ENCODE data around the gene SYNE1. TPM values are rescaled to one million over a fixed set of nuclear protein-coding genes. Genes with fewer than 3 reads are reported as not detected.
"Not testable (repeated sequence)": the region's sequence is repeated elsewhere in the genome, so short reads cannot be mapped to it uniquely, and the experiment has no call there.

Gene SYNE1
- polyA plus RNA-seq, 3 donors: 92.5 to 119 (median 93.6) TPM

- not testable (repeated sequence) for DNase-seq
These were observed 144.9 kb downstream of the SYNE1 start for GRCh38 chr6:152492281-152492680.

- DNase-seq: not testable (repeated sequence)
These were observed 145.7 kb downstream of the SYNE1 start for GRCh38 chr6:152491501-152491900.

- not testable (repeated sequence) for DNase-seq
These were observed 146.2 kb downstream of the SYNE1 start for GRCh38 chr6:152490971-152491378.

GRCh38 chr6:152484806-152485205 is 152.4 kb downstream of the SYNE1 start:
- DNase-seq: no peak

- DNase-seq: no peak
These were observed 154.9 kb downstream of the SYNE1 start for GRCh38 chr6:152482289-152482688.

- DNase-seq: no peak
These were observed 158.7 kb downstream of the SYNE1 start for GRCh38 chr6:152478377-152479010.

- no peak for DNase-seq
These were observed 162.8 kb downstream of the SYNE1 start for GRCh38 chr6:152474354-152474753.

- DNase-seq: no peak
These were observed 164.8 kb downstream of the SYNE1 start for GRCh38 chr6:152472325-152472724.

- DNase-seq: peak; percentile 69
These were observed 165.5 kb downstream of the SYNE1 start for GRCh38 chr6:152471456-152472265.

GRCh38 chr6:152463164-152463563 is 174.0 kb downstream of the SYNE1 start:
- no peak for DNase-seq

GRCh38 chr6:152462716-152463115 is 174.4 kb downstream of the SYNE1 start:
- no peak for DNase-seq

GRCh38 chr6:152461556-152461955 is 175.6 kb downstream of the SYNE1 start:
- no peak for DNase-seq

- DNase-seq: peak; percentile 11
These were observed 178.2 kb downstream of the SYNE1 start for GRCh38 chr6:152458648-152459644.

- no peak for DNase-seq
These were observed 179.1 kb downstream of the SYNE1 start for GRCh38 chr6:152457949-152458624.

GRCh38 chr6:152454003-152454402 is 183.2 kb downstream of the SYNE1 start:
- no peak for DNase-seq

GRCh38 chr6:152453421-152453820 is 183.7 kb downstream of the SYNE1 start:
- DNase-seq: no peak

GRCh38 chr6:152452639-152453038 is 184.5 kb downstream of the SYNE1 start:
- no peak for DNase-seq

- no peak for DNase-seq
These were observed 186.6 kb downstream of the SYNE1 start for GRCh38 chr6:152450519-152450918.

GRCh38 chr6:152441902-152442301 is 195.3 kb downstream of the SYNE1 start:
- DNase-seq: no peak

GRCh38 chr6:152435816-152436215 is 201.3 kb downstream of the SYNE1 start:
- DNase-seq: no peak

- DNase-seq: no peak
These were observed 204.4 kb downstream of the SYNE1 start for GRCh38 chr6:152432758-152433157.

- DNase-seq: no peak
These were observed 209.0 kb downstream of the SYNE1 start for GRCh38 chr6:152428126-152428525.

All from renal pelvis (tissue), 4 donors.